ENCODE data around the gene TMEM121.
"Not testable (repeated sequence)": the region's sequence is repeated elsewhere in the genome, so short reads cannot be mapped to it uniquely, and the experiment has no call there.

Gene TMEM121

GRCh38 chr14:105576525-105577088 lies 50.2 kb downstream of the TMEM121 start:
- TF ChIP-seq ZC3H10 (CRISPR knock-in tag; IDR thresholded peaks at IDR 0.05) (no peak), BACH2 (CRISPR knock-in tag; IDR thresholded peaks at IDR 0.05; ENCODE audit: borderline replicate concordance) (no peak), ZFP30 (CRISPR knock-in tag; IDR thresholded peaks at IDR 0.05) (no peak), TCF4 (CRISPR knock-in tag; IDR thresholded peaks at IDR 0.05; ENCODE audit: borderline replicate concordance) (no peak), ESRRG (CRISPR knock-in tag; IDR thresholded peaks at IDR 0.05) (no peak), PPARA (CRISPR knock-in tag; IDR thresholded peaks at IDR 0.05; ENCODE audit: borderline replicate concordance) (no peak), ZFP3 (CRISPR knock-in tag; IDR thresholded peaks at IDR 0.05) (no peak), ISL1 (CRISPR knock-in tag; IDR thresholded peaks at IDR 0.05) (no peak), CSRNP3 (CRISPR knock-in tag; IDR thresholded peaks at IDR 0.05) (no peak), ZNF8 (CRISPR knock-in tag; IDR thresholded peaks at IDR 0.05) (no peak), CSDC2 (CRISPR knock-in tag; IDR thresholded peaks at IDR 0.05) (no peak), GLIS3 (CRISPR knock-in tag; IDR thresholded peaks at IDR 0.05) (no peak), TOX (CRISPR knock-in tag; IDR thresholded peaks at IDR 0.05; ENCODE audit: borderline replicate concordance) (no peak), ZNF565 (CRISPR knock-in tag; conservative IDR thresholded peaks at IDR 0.05; ENCODE audit: low read depth) (no peak)
- TF ChIP-seq, protein P1, sequence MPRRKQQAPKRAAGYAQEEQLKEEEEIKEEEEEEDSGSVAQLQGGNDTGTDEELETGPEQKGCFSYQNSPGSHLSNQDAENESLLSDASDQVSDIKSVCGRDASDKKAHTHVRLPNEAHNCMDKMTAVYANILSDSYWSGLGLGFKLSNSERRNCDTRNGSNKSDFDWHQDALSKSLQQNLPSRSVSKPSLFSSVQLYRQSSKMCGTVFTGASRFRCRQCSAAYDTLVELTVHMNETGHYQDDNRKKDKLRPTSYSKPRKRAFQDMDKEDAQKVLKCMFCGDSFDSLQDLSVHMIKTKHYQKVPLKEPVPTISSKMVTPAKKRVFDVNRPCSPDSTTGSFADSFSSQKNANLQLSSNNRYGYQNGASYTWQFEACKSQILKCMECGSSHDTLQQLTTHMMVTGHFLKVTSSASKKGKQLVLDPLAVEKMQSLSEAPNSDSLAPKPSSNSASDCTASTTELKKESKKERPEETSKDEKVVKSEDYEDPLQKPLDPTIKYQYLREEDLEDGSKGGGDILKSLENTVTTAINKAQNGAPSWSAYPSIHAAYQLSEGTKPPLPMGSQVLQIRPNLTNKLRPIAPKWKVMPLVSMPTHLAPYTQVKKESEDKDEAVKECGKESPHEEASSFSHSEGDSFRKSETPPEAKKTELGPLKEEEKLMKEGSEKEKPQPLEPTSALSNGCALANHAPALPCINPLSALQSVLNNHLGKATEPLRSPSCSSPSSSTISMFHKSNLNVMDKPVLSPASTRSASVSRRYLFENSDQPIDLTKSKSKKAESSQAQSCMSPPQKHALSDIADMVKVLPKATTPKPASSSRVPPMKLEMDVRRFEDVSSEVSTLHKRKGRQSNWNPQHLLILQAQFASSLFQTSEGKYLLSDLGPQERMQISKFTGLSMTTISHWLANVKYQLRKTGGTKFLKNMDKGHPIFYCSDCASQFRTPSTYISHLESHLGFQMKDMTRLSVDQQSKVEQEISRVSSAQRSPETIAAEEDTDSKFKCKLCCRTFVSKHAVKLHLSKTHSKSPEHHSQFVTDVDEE (CRISPR knock-in tag; IDR thresholded peaks at IDR 0.05) = no peak
- TF ChIP-seq, protein P2, sequence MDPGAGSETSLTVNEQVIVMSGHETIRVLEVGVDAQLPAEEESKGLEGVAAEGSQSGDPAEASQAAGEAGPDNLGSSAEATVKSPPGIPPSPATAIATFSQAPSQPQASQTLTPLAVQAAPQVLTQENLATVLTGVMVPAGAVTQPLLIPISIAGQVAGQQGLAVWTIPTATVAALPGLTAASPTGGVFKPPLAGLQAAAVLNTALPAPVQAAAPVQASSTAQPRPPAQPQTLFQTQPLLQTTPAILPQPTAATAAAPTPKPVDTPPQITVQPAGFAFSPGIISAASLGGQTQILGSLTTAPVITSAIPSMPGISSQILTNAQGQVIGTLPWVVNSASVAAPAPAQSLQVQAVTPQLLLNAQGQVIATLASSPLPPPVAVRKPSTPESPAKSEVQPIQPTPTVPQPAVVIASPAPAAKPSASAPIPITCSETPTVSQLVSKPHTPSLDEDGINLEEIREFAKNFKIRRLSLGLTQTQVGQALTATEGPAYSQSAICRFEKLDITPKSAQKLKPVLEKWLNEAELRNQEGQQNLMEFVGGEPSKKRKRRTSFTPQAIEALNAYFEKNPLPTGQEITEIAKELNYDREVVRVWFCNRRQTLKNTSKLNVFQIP (CRISPR knock-in tag; IDR thresholded peaks at IDR 0.05; ENCODE audit: borderline replicate concordance, low read depth) = no peak
- ATAC-seq = no peak

DNA sequence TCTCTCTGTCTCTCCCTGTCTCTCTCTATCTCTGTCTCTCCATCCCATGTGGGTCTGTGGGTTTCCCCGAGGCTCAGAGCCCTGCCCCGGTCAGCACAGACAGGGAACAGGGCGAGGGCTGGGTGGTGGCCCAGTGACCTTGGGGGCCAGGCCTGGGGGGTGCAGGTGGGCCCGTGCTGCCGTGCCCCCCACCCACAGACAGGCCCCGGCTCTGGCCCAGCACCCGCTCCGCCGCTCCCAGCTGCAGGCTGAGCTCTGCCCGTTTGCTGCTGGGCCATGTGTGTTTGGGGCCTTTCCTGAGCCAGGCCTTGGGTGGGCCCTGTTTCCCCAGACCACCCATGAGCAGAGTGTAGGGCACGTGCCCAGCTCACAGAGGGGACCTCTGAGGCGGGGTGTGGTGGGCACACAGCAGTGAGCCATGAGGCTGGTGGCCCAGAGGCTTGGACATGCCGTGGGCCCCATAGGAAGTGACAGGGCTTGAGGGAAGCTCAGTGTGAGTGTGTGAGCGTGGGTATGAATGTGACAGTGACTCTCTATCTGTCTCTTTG lies 51.0 kb downstream of the TMEM121 start:
- TF ChIP-seq RARB (CRISPR knock-in tag; IDR thresholded peaks at IDR 0.05) (no peak), ZC3H10 (CRISPR knock-in tag; IDR thresholded peaks at IDR 0.05) (no peak), SNAI2 (CRISPR knock-in tag; IDR thresholded peaks at IDR 0.05) (no peak), ISL1 (CRISPR knock-in tag; IDR thresholded peaks at IDR 0.05) (no peak), ZNF565 (CRISPR knock-in tag; conservative IDR thresholded peaks at IDR 0.05; ENCODE audit: low read depth) (no peak), TCF4 (CRISPR knock-in tag; IDR thresholded peaks at IDR 0.05; ENCODE audit: borderline replicate concordance) (no peak)
- TF ChIP-seq, protein P1 (CRISPR knock-in tag; IDR thresholded peaks at IDR 0.05) = no peak
- TF ChIP-seq, protein P2 (CRISPR knock-in tag; IDR thresholded peaks at IDR 0.05; ENCODE audit: borderline replicate concordance, low read depth) = no peak
- peak; percentile 24; the same call in 1 of the 3 replicates for ATAC-seq

GRCh38 chr14:105578070-105578469 lies 51.7 kb downstream of the TMEM121 start:
- ATAC-seq = no peak
- no peak for TF ChIP-seq ESRRG (CRISPR knock-in tag; IDR thresholded peaks at IDR 0.05)
- no peak for TF ChIP-seq ZNF8 (CRISPR knock-in tag; IDR thresholded peaks at IDR 0.05)
- no peak for TF ChIP-seq ZC3H10 (CRISPR knock-in tag; IDR thresholded peaks at IDR 0.05)

GRCh38 chr14:105579221-105579620 lies 52.8 kb downstream of the TMEM121 start:
- ATAC-seq = not testable (repeated sequence)
